Mononuclear cell (primary cell): ENCODE measurements around the gene PRDM10. TPM values are rescaled to one million over a fixed set of nuclear protein-coding genes. Genes with fewer than 3 reads are reported as not detected.
"Not testable (repeated sequence)": the region's sequence is repeated elsewhere in the genome, so short reads cannot be mapped to it uniquely, and the experiment has no call there.

Experiments
- H3K27me3 ChIP-seq: 2 replicates; pipeline ENCODE4 v1.6.0; 2011; ENCODE audit warnings: low read length, control low read depth; ENCODE audit not compliant: insufficient read depth
- H3K4me1 ChIP-seq: 2 replicates; pipeline ENCODE4 v1.5.1; 2011; ENCODE audit warnings: mild to moderate bottlenecking, low read length, control low read depth; ENCODE audit not compliant: insufficient read depth
- H3K4me3 ChIP-seq: 2 replicates; pipeline ENCODE4 v1.5.1; 2011; ENCODE audit warnings: mild to moderate bottlenecking, low read length, moderate library complexity
- H3K9me3 ChIP-seq: 2 replicates; pipeline ENCODE4 v1.5.1; 2011; ENCODE audit warnings: low read depth, mild to moderate bottlenecking, control low read depth, low read length
- total RNA-seq: library from RNA; depleted of rRNA; stranded (reverse); fragments of >200 nt; gene quantifications from one replicate; pipeline ENCODE4 v1.2.3, GENCODE V29; 2012

Gene PRDM10
- total RNA-seq, 1 donor: 7.6 TPM

DNA sequence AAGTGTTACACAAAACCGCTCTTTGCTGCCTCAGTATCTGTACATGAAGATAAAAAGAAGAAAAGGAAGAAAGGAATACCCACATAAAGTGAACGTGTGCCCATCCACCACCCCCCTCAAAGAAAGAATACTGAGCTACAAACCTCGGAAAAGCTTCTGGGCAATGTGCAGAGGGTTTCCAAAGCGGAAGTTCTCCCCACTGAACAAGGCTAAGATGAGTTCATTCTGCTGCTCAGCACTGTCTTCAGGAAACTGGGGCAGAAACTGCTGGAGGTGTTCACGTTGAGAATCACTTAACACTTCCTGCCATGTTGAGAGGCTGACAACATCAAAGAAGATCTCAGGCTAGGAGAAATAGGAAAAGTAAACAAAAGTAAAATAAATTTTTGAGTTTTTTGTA is 114.2 kb downstream of the PRDM10 start:
- no peaks in the 10 kb centered on the region for H3K27me3 ChIP-seq
- H3K4me1 ChIP-seq: peaks cover 7% of the 10 kb centered on the region
- no peak overlapping the region for H3K4me3 ChIP-seq
- H3K9me3 ChIP-seq: no peaks in the 10 kb centered on the region

GRCh38 chr11:129885381-129885780 is 117.3 kb downstream of the PRDM10 start:
- Histone ChIP-seq H3K4me3 (no peak overlapping the region), H3K9me3 (no peaks in the 10 kb centered on the region), H3K4me1 (peaks cover 7% of the 10 kb centered on the region), H3K27me3 (no peaks in the 10 kb centered on the region)

GRCh38 chr11:129884581-129884980 is 118.1 kb downstream of the PRDM10 start:
- Histone ChIP-seq H3K9me3 (no peaks in the 10 kb centered on the region), H3K4me1 (peaks cover 7% of the 10 kb centered on the region), H3K27me3 (no peaks in the 10 kb centered on the region), H3K4me3 (no peak overlapping the region)

GRCh38 chr11:129881570-129882170 is 121.0 kb downstream of the PRDM10 start:
- Histone ChIP-seq H3K4me3 (no peak overlapping the region), H3K9me3 (no peaks in the 10 kb centered on the region), H3K27me3 (no peaks in the 10 kb centered on the region), H3K4me1 (no peaks in the 10 kb centered on the region)

DNA sequence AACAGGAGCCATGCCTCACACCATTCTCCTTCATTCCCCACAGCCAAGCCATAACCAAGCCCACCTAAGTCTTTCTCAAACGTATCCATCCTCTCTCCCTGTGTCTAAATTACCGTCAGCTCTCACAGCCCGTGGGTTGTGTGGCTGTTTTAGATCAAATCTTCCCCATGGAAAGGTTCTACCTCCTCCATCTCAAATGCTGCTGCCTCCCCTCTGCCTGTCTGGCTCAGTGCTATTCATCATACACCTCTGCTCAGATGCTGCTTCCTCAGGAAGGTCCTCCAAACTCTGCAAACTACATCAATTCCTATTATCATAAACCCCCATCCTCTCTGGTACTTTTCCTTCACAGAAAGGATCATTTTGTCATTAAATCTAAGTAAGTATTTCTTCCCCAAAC is 122.3 kb downstream of the PRDM10 start:
- no peaks in the 10 kb centered on the region for H3K9me3 ChIP-seq

GRCh38 chr11:129871914-129872313 is 130.7 kb downstream of the PRDM10 start:
- H3K9me3 ChIP-seq: no peaks in the 10 kb centered on the region
- no peaks in the 10 kb centered on the region for H3K4me1 ChIP-seq
- H3K4me3 ChIP-seq: no peak overlapping the region
- H3K27me3 ChIP-seq: no peaks in the 10 kb centered on the region

More for the DNA sequence above, 122.3 kb downstream of the PRDM10 start:
- Histone ChIP-seq H3K27me3 (no peaks in the 10 kb centered on the region), H3K4me1 (no peaks in the 10 kb centered on the region), H3K4me3 (no peak overlapping the region)

DNA sequence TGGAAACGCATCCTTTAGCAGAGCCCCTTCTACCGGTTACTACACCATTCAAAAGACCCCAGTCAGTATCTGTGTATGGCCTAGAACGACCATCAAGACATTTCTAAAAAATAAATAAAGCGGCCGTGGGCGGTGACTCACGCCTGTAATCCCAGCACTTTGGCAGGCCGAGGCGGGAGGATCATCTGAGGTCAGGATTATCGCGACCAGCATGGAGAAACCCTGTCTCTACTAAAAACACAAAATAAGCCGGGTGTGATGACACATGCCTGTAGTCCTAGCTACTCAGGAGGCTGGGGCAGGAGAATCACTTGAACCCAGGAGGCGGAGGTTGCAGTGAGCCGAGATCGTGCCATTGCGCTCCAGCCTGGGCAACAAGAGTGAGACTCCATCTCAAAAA is 134.0 kb downstream of the PRDM10 start:
- H3K9me3 ChIP-seq, H3K4me1 ChIP-seq, H3K4me3 ChIP-seq, H3K27me3 ChIP-seq: not testable (repeated sequence)

- peaks cover 6% of the 10 kb centered on the region for H3K4me1 ChIP-seq
- H3K9me3 ChIP-seq: no peaks in the 10 kb centered on the region
- H3K4me3 ChIP-seq: no peak overlapping the region
- H3K27me3 ChIP-seq: no peaks in the 10 kb centered on the region
Observed at GRCh38 chr11:129866311-129866710, 136.3 kb downstream of the PRDM10 start.

DNA sequence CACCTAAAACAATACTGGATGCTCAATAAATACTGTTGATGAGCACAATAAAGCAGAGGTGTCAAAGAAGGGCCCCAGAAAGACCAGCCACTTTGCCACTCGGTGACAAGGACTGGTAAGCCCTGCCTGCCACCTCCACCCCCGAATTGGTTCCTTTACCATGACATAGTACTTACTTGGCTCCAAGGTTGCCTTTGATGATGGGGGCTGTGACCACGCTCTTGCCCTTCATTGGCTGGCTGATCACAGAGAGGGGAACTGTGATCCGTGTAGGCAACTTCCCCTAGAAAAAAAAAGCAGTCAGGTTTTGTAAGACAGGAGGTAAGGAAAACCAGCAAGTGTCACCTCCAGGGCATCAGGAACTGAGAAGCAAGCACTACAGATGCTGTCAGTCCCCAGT is 136.9 kb downstream of the PRDM10 start:
- H3K27me3 ChIP-seq: no peaks in the 10 kb centered on the region
- H3K9me3 ChIP-seq: no peaks in the 10 kb centered on the region
- no peak overlapping the region for H3K4me3 ChIP-seq
- H3K4me1 ChIP-seq: peaks cover 6% of the 10 kb centered on the region

DNA sequence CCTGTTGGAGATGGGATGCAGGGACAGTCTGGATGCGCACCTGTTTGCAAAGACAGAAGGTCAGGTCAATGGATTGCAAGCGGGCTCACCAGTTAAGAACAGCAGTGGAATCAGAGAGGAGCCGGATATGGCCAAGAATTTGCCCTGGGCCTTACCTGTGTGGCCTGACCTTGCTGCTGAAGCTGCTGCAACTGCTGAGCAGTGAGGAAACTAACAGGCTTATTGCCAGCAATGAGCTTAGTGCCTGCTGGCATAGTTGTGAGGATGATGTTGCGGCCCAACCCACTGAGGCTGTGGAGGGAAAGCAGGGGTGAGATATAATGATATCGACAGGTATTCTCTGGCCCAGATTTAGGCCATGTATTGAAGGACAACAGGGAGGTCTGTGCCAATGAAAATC is 137.8 kb downstream of the PRDM10 start:
- no peaks in the 10 kb centered on the region for H3K9me3 ChIP-seq
- H3K27me3 ChIP-seq: no peaks in the 10 kb centered on the region
- H3K4me1 ChIP-seq: peaks cover 6% of the 10 kb centered on the region
- H3K4me3 ChIP-seq: no peak overlapping the region

DNA sequence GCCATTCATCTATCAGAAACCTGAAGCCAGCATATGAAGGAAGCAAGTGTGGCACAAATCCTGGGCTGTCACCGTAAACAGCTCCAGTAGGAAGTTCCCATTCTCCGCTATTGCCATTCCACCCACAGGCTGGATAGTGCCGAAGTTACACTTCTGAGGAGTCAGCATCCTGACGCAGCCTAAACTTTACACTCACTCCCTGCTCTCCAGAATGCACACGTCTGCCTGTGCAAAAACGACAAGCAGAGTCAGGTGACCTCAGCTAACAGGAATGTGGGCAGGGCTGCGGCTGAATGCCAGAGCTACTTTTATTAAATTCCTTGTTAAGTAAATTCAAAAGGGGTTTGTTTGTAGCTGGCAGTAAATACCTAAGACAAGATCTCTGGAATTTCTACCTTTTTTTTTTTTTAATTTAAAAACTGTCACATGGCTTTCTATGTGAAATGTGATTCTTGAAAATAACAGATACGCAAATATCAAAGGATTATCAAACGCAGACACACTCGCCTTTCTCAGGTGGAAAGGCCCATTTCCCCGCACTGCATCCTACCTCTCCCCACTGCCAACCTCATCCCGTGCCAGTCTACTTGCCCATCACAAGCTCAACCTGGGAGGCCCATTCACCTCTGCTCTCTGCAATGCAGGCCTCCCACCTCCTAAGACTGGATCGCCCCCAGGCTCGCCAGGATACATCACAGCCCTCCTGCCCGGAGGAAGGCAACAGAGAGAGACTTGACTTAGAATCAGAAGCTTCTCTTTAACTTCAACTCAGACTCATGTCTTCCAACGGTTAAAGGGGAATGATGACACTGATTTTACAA is 140.7 kb downstream of the PRDM10 start:
- Histone ChIP-seq H3K27me3 (no peaks in the 10 kb centered on the region), H3K4me1 (peaks cover 6% of the 10 kb centered on the region), H3K9me3 (no peaks in the 10 kb centered on the region), H3K4me3 (no peak overlapping the region)

DNA sequence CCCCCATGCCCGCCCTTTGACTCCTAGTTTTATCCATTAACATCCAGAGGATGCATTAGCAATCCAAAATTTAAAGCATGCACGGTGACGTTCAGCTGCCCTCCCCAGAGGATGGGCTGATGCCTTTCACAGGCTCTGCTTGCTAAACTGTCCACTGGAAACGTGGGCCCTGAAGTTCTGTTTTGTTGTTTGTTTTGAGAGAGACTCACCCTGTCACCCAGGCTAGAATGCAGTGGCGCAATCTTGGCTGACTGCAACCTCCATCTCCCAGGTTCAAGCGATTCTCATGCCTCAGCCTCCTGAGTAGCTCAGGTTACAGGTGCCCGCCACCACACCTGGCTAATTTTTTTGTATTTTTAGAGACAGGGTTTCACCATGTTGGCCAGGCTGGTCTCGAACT is 146.6 kb downstream of the PRDM10 start:
- Histone ChIP-seq H3K27me3 (no peaks in the 10 kb centered on the region), H3K4me3 (no peak overlapping the region), H3K4me1 (peaks cover 18% of the 10 kb centered on the region)

GRCh38 chr11:129855086-129855485 is 147.5 kb downstream of the PRDM10 start:
- no peak overlapping the region for H3K4me3 ChIP-seq
- H3K27me3 ChIP-seq: no peaks in the 10 kb centered on the region
- peaks cover 18% of the 10 kb centered on the region for H3K4me1 ChIP-seq
- H3K9me3 ChIP-seq: no peaks in the 10 kb centered on the region

More for the DNA sequence above, 146.6 kb downstream of the PRDM10 start:
- H3K9me3 ChIP-seq: no peaks in the 10 kb centered on the region

DNA sequence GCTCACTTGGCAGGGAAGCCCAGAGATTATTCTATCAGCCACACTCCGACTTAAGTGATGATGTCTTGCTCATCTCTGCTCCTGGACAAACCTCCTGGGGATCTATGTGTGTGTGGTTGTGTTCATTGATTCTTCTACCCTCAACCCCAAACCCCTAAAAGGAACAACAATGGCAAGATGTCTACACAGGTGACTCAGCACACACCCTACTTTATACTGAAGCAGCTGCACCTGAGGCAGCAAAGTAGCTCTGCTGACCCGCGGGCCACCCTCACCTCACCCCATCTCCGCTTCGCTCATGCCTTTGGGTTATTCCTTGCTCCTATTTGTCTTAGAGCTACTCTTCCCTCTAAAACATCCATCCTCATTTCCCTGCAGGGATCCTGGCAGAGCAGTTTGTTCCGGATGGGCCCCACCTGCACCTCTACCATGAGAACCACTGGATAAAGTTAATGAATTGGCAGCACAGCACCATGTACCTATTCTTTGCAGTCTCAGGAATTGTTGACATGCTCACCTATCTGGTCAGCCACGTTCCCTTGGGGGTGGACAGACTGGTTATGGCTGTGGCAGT is 148.3 kb downstream of the PRDM10 start:
- no peaks in the 10 kb centered on the region for H3K9me3 ChIP-seq
- H3K27me3 ChIP-seq: no peaks in the 10 kb centered on the region
- H3K4me3 ChIP-seq: no peak overlapping the region
- H3K4me1 ChIP-seq: peaks cover 18% of the 10 kb centered on the region

GRCh38 chr11:129853518-129854231 is 149.0 kb downstream of the PRDM10 start:
- H3K4me3 ChIP-seq: no peak overlapping the region

More at GRCh38 chr11:129853518-129854231, 149.0 kb downstream of the PRDM10 start:
- Histone ChIP-seq H3K9me3 (no peaks in the 10 kb centered on the region), H3K27me3 (no peaks in the 10 kb centered on the region), H3K4me1 (peaks cover 18% of the 10 kb centered on the region)
